Myocyte (in vitro differentiated cells): ENCODE measurements around the gene TMTC2. TPM values are rescaled to one million over a fixed set of nuclear protein-coding genes. Genes with fewer than 3 reads are reported as not detected.

Experiments
- DNase-seq: peaks from one replicate; pipeline ENCODE4 v3.0.0-alpha.2; 2012; ENCODE audit warnings: low read depth
- total RNA-seq: library from RNA; depleted of rRNA; stranded (reverse); fragments of >200 nt; gene quantifications from 2 replicates; pipeline ENCODE4 v1.2.3, GENCODE V29; 2014

TMTC2 gene
- total RNA-seq, 1 donor from 2014 or later = 0.78 TPM

DNA sequence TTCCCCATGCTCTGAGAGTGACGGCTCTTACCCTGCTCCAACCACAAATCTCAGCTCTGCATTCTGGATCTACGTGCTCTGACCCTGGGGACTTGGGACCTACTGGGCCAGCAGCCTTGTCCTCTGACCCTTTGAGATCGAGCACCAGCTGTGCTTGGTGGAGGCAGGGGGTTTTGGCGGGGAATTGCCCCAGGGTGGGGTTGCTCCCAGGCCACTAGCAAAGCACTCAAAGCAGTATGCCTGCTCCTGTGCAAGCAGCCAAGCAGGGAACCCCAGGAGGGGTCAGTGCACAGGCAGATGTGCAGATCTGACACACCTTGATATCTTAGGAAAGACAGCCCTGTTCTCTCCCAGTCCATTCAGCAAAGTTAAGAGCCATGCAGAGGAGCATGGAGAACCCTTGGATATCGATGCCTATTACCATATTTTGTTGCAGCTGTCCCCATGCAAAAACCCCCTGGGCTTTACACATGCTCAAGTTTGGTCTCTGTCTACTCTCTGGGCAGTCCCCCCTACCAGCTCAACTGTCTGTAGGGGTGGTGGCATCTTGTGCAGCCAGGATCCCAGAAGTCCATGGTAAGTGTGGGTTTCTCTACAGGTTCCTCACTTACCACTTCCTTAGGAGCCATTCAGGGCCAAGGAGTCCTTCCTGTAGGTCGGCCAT, 319.0 kb downstream of the TMTC2 start:
- DNase-seq = no peak

DNA sequence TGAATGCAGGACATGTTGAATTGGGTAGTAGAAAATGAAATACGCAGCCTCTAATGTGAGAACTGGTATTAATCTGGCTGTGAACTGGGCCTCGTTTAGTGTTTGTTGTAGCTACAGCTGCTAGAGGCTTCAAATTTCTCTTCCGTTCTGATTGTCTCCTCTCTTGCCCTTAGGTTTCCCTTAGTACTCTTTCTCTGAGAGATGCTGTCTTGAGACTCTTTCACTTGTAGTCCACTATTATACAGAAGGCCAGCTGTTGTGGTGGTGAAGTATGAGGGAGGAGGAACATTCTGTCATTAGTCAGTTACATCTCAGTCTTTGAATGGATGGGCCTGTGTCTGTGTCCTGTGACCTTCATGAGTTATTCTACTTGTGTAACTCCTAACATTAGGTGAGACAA, 322.0 kb downstream of the TMTC2 start:
- peak; percentile 2 for DNase-seq

- no peak for DNase-seq
Observed at GRCh38 chr12:83010169-83010804, 323.6 kb downstream of the TMTC2 start.

DNA sequence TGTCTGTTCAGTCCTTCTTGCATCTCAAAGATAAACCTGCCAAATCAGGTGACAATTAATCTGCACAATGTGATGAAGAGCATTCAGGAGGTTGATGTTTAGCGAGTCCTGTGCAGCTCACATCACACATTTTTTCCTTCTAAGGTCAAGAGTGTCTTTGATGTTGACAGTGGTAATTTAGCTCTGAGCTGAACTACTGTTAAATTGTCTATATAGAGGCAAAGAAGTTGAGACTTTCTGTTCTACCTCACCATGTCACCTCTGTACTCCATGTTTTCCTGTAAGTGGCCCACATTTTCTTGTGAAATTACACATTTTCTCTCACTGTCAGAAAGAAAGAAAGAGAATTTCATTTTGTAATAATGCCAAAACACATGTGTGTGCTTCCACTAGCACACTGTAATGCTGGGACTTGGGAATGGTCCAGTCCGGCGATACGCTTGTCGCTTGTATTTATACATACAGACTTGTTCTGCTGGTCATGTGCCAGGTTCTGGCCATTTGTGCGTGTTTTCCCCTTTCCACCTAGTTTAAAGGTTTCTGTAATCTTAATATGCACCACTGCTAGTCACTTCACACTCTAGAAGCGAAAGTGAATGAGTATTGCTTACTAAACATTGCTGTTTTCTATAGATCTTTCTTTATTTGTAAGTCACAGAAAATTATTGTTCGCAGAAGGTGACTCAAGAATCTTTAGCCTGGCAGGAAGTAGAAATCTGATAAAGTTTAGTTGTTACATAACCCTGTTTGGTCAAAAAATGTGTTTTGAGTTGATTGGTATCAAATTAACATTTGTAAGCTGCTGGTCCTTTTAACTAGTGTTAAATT, 328.9 kb downstream of the TMTC2 start:
- DNase-seq = no peak

- peak; percentile 25 for DNase-seq
Observed at GRCh38 chr12:83016218-83016835, 329.6 kb downstream of the TMTC2 start.

- DNase-seq = no peak
Observed at GRCh38 chr12:83016991-83017390, 330.3 kb downstream of the TMTC2 start.

DNA sequence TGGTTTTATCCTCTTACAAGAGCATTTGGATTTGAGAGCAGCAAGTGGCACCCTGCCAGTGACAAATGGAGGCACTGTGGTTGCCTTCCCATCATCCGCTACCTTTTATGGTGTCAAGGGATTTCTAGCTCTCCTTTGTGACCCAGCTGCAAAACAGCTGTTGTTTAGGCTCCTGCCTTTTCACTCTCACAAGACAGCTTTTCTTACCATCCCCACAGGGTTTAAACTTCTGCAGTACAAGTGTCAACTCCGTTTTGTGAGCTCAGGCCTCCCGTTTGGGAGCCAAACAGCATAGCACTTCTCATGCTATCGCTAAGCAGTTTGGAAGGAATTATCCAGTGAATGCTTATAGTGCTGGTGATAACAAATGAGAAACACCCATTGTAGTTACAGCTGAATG, 331.4 kb downstream of the TMTC2 start:
- peak; percentile 18 for DNase-seq

DNA sequence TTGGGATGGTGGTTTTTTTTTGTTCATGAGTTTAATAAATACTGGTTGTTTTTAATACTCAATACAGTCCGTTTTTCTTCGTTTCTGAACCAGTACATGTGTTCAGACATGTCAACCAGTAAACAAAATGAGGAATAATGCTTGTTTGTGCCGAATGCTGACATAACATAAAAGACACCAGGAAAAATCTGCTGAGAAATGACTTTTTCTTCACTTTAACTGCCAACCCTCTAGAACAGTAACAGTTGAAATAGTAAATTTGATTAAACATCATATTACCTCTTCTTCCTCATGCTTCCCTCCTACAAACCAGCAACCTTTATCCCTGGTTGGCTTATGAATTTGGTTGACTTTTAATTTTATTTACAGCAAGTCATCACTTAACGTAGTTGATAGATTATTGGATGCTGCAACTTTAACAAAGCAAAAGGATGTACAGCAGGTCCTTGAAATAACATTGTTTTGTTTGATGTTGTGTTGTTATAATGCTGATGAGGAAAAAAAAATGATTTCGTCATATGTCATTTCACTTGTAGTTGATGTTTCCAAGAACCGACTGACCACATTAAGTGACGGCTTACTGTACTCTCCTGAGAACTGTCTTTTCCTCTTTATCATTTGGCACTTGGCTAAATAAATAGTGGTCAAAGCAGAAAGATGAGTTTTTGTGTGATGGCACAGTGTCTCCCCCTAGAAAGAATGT, 340.5 kb downstream of the TMTC2 start:
- no peak for DNase-seq

DNA sequence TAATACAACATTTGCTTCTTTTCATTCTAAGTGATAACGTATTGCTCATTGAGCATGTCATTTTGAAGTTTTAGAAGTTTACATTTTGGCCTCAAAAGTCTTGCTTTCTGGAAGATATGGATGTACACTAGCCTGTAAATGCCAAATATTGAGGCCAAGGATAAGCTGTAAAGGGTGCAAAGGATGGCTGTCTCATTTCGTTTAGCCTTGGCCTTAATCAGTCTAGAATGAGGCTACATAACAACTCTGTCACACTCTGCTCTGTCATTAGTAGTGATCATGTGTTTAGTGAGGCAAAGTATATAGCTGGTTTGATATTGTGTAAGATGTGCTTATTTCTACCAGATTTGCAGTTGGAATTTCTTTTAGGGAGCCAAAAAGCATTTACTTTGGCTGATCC, 344.5 kb downstream of the TMTC2 start:
- DNase-seq = no peak

- no peak for DNase-seq
Observed at GRCh38 chr12:83036847-83037246, 350.1 kb downstream of the TMTC2 start.

- DNase-seq = no peak
Observed at GRCh38 chr12:83039413-83039812, 352.7 kb downstream of the TMTC2 start.

GRCh38 chr12:83040339-83040738, 353.6 kb downstream of the TMTC2 start:
- no peak for DNase-seq

DNA sequence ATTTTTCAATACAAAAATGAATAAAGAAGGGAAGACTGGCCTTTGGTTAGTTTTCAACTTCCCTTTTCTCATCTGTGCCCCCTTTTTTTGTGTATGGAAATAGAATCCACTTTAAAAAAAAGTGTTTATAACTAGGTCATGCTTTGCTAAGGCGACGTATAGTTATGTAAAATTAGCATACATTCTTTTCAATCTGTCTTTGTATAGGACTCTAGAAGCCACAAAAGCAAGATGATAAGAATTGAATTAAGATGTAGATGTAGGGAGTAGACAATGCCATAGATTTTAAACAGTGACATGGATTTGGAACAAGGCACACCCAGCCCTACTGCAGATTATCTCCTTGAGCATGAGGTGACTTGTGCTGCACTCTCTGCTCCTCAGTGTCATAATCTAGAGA, 354.3 kb downstream of the TMTC2 start:
- no peak for DNase-seq

GRCh38 chr12:83042441-83043200, 355.9 kb downstream of the TMTC2 start:
- DNase-seq = peak; percentile 0

DNA sequence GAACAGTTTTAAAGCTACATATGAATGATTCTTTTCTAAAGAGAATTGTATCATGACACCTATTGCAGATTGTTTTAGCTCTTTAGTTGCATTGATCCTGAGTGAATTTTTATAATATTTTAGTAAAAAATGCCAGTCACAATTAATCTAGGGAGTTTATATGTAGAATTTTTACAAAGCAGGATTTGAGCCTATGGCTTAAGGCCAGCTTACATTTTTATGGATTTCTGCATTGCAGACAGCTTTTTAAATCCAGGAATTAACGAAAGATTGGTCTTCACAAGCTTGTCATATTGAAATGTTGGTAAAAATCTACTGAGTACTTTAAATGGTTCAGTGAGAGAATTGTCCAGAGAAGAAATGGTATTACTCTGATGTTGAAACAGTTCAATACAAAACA, 358.0 kb downstream of the TMTC2 start:
- no peak for DNase-seq

GRCh38 chr12:83046019-83046418, 359.3 kb downstream of the TMTC2 start:
- no peak for DNase-seq

DNA sequence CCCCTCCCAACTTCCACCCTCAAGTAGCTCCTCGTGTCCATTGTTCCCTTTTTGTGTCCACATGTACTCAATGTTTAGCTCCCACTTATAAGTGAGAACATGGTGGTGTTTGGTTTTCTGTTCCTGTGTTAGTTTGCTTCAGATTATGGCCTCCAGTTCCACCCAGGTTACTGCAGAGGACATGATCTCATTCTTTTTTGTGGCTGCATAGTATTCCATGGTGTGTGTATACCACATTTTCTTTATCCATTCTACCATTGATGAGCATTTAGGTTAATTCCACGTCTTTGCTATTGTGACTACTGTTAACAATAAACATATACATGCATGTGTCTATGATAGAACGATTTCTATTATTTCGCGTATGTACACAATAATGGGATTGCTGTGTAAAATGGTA, 362.6 kb downstream of the TMTC2 start:
- DNase-seq = no peak

DNA sequence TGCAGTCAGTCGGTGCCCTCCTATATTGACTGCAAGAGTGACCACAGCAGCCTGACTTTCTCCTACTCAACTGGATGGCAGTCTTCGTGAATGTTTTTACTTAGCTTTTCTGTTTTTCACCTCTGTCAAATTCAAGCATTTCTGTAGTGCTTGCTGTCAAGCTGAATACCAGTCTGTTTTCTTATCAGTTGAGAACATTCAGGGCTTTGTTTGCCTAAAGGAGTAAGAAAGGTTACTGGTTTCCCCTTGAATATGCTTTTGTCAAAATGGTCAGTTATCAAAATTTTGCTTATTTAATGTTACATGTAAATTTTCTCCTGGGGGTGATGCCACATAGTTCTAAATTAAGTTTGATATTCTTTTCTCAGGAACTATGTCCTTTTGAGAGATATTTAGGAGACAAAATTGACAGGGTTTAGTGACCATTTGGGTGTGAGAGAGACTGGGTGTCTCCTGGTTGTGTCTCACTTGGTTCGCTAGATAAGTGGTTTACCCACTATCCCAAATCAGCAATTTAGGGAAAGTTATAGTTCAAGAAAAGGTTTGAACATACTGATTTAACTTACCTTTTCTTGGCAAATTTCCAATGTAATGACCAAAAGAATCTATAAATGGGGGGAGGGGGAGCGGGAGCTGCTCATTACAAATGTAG, 366.3 kb downstream of the TMTC2 start:
- DNase-seq = no peak

GRCh38 chr12:83057436-83057835, 370.7 kb downstream of the TMTC2 start:
- DNase-seq = no peak

DNA sequence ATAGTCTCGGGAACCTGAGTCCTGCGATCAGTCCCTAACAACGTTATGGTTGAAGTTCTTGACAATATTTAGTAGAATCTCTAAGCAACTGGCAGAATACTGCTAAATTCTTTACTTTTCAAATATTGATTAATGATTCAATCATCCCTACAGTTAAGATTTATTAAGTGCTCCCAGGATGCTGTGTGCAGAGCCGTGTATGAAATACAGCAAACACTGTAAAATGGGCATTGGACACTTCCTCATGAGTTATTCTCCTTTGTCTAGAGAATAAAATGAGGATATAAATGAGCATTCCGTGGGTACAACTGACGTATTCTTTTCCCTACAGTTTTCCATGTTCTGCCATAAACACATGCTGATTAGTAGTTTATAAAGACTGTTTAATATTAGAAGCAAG, 372.4 kb downstream of the TMTC2 start:
- DNase-seq = no peak
